ENCODE results near the gene SKI. TPM values are rescaled to one million over a fixed set of nuclear protein-coding genes. Genes with fewer than 3 reads are reported as not detected.

Gene SKI
- total RNA-seq, 1 donor from 2014 or later = 15.5 TPM

DNA sequence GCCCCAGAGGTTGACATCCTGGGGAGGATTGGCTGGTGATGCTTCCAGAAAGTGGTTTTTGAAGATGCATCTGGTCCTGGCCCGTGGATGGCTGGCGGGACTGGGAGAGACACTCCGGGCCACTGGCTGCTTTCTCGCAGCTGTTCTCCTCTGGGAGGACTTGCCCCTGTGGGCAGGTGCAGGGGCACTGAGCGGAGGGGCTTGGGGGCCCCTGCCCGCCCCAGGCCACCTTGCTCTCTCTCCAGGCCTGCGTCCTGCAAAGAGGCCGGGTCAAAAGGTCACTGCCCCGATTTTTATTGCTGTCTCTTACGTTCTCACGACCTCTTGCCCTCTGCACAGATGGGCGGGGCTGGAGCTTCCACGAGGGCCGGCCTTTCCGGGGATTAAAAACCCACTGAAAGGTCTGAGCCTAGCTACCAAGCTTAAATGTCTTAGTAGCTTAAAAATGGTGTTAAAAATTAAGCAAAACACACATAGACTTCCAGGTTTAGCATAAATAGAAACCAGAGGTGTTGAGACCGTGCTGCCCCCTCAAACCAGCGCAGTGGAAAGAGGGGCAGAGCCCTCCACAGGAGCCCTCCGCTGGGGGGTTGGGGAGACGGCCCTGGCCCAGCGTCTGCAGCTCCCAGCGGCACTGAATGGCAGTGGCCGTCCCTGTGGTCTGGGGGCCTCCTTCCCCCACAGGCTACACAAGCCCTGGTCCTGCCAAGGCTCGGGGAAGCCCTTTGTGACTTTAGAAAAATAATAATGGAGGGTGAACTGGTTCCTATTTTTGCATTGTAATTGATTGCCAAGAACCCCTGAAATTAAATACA lies 43.9 kb downstream of the SKI start:
- FAIRE-seq = no peak
- DNase-seq (ENCODE audit: low spot score in 2 of 2) = no peak

DNA sequence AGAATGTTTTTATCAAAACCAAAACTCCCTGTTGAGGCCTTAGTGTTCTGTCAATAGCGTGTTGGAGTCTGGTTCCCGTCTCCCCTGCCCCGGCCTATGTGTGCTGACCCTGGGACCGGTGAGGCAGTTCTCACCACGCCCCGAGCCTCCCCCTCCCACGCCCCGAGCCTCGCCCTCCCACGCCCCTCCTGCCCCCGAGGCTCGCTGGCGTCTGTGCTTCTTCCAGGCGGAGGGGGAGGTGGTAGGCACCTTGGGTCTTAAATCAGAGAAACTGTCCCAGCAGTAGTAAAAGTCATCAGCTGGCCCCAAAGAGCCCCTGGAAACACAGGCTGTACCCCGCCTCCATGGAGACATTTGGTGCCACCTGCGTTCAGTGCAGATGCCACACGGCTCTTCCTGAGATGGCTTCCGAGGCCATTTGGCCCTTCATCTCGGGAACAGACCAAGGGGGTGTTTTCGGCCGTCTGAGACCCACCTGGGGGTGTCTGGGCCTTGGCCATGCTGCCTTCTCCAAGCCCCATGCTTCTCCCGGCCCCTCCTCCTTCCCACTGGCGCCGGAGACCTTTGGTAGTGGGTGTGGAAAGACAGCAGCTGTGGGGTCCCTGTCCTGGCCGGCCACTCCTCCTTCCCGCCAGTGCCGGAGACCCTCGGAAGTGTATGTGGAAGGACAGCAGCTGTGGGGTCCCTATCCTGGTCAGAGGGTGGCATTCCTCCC lies 44.7 kb downstream of the SKI start:
- DNase-seq (ENCODE audit: low spot score in 2 of 2) (no peak), FAIRE-seq (no peak)

DNA sequence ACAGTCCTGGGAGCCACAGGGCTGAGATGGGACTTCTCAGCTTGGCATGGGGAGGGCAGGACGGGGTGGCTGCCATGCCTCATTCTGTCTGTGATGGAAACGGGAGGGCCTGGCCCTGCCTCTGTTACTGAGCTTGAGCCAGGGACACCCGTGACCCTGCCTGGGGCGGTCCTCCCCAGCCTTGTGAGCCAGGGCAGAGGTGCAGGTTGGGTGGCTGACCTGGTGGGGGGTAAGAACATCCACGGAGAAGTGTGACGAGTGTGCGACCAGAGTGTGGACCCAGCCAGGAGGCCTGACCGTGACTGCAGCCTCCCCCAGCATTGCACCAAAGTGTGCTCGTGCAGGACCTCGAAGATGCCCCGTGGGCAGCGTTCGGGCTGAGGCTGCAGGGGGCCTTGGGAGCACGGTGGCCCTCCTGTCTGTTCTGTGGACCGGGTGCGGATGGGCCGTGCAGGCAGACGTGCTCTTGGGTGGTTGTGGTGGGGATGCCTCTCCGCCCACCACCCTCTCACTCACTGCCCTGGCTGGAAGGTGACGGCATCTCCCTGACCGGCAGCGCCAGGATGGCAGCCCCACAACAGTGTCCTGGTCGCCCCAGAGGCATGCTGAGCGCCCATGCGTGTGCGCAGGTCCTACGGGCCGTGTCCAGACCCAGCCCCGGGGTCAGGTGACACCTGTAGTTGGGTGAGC lies 45.4 kb downstream of the SKI start:
- DNase-seq (ENCODE audit: low spot score in 2 of 2) (no peak), FAIRE-seq (no peak)

DNA sequence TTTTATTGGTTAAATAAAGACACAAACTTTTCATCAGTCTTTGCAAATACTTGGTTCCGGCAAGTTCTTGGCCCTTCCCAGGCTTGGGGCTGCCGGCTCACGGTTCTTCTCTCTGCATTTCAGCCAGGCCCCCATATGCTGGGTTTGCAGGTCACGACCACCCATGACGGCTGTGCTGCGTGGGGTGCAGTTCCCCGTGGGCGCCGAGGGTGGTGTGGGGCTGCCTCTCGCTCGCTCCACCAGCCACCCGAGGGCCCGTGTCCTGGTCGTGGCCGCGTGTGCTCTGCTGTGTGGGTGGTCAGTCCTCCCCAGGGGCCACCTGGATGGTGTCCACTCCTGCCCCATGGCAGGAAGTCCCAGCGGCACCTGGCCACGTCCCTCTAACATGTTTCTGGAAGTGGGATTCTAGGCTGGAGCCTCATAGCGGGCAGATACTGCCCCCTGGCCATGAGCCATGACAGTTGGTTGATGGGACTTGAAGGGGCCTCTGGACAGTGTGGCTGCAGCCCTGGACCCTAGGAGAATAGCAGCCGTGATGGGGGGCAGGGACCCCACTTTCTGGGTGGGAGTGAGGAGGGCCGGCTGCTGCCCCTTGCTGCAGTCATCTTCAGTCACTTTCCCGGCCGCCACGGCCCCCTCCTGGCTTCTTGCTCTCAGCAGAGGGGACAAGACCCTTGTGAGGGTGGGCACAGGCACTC lies 46.3 kb downstream of the SKI start:
- FAIRE-seq (no peak), DNase-seq (ENCODE audit: low spot score in 2 of 2) (no peak)

DNA sequence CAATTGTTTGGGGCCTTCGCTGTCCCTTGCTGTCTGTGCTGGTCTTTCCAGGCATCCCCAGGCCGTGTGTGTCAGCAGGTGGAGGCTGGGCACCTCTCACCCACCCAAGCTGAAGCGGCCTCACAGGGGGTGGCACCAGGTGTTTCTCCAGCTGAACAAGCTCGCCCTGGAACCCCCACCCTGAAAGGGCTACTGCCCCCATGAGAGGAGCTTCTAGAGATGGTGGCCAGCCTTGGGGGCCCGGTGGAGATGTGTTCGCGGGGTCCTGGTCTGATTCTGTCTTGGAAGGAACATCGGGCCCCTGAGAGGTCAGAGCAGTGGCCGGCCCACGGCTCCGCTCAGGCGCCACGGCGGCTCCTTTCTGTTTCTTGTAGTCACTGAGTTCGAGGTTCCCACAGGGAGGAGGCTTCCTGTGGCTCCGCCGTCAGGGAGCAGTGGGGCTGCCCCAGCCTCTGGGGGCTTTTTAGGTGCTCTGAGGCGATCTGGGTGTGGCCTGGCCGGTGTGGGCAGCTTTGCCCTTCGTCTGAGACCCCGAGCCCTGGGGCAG lies 46.9 kb downstream of the SKI start:
- DNase-seq (ENCODE audit: low spot score in 2 of 2) = no peak

DNA sequence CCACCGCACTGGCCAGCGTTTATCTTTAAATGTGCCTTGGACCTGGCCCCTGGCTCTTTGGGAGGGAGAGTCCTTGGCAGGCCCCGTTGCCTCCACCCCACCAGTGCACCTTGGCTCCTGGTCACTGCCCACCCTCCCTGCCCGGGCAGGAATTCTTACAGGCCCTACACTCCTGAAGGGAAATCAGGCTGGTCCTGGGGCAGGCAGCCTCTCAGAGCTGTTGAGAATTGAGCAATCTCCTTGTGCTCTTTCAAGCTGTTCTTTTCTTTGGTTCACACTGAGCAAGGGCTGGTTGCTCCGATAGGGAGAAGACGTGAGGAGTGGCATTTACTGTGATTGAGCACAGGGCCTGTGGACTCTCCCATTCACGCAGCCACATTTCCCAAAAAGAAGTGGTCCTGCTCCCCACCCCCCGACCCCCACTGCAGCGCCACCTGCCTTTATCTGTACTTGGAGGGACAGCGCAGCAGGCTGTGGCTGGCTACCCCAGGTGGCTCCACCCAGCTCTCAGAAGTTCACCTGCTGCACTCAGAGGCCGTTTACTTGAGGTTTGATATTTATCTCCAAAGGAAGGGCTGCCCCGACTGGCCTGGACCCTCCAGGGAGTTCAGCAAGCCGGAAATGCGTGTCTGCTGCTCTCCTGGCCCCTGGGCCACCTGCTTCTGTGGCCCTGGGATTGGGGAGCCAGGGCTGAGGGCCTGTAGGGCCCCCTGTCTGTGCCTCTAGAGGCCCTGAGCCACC lies 47.8 kb downstream of the SKI start:
- FAIRE-seq (no peak), DNase-seq (ENCODE audit: low spot score in 2 of 2) (no peak)

More for the DNA sequence above, 46.9 kb downstream of the SKI start:
- no peak for FAIRE-seq

DNA sequence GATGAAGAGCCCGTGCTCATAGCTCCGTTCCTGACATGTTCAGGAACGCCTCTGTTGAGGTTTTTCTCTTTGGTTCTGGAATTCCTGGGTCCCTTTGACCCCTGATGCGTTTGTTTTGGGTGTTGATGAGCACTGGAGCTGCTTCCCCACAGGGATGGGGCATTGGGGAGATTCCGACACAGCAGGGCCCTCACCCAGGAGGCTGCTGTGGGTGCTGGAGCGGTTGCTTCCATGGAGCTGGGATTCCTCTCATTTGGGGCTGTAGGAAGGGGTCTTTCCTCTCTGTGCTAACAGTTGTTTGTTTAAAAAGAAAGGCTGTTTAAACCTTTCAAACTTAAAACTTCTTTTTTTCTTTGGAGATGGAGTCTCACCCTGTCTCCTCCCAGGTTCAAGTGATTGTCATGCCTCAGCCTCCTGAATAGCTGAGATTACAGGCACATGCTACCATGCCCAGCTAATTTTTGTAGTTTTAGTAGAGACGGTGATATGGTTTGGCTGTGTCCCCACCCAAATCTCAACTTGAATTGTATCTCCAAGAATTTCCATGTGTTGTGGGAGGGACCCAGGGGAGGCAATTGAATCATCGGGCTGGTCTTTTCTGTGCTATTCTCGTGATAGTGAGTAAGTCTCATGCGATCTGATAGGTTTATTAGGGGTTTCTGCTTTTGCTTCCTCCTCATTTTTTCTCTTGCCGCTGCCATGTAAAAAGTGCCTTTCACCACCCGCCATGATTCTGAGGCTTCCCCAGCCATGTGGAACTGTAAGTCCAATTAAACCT lies 48.9 kb downstream of the SKI start:
- DNase-seq (ENCODE audit: low spot score in 2 of 2) (no peak), FAIRE-seq (no peak)

DNA sequence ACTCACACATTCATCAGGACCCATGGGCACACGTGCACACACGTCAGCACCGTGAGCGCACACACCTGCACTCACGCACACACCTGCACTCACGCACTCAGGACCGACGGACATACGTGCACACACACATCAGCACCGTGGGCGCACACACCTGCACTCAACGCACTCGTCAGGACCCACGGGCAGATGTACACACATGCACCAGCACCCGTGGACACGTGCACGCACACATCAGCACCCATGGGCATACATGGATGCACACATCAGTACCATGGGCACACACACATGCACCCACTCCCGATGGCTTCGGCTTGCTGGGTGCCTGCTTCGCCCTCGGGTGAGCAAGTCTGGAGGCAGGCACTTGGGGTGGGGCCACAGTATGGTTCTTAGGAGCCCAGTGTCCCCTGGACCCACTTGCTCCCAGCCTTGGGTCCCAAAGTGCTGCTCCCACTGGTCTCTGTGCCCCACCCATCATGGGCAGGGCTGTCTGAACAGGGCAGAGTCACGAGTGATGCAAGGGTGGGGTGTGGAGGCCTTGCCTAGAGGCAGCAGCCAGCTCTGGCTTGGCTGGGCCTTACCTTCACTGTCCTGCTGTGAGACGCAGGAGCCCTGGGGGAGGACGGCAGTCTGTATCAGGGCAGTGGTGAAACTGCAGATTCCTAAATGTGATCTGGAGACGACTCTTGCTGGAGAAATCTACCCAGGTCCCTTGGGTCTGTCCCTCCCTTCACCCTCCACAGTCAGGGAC lies 49.8 kb downstream of the SKI start:
- DNase-seq (ENCODE audit: low spot score in 2 of 2) (no peak), FAIRE-seq (no peak)

DNA sequence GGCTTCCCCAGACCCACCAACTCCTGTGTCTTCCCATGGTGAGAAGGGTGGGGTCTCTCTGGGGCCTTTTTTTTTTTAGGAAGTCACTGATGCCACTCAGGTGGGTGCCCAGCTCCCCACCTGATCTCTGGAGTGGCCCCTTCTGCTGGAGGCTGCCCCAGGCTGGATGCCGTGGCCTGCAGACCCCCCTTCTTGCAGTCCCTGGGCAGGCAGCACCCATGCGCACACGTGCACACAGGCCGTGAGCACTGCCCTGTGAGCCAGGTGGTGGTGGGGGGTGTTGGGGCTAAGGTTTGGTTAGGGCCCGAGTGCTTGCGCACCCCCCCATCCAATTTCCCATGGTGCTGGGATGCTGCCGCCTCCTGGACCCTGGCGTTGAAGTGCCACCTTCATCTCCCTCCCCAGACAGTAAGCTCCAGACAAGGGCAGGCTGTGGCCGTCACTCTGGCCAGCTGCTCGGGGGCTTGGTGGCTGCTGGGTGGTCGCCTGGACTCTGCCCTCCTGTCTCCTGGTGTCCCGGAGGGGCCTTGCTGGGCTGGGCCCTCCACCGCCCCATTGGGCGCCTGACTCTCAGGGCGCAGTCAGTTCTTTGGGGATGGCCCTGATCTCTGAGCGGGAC lies 50.6 kb downstream of the SKI start:
- FAIRE-seq (no peak), DNase-seq (ENCODE audit: low spot score in 2 of 2) (no peak)

DNA sequence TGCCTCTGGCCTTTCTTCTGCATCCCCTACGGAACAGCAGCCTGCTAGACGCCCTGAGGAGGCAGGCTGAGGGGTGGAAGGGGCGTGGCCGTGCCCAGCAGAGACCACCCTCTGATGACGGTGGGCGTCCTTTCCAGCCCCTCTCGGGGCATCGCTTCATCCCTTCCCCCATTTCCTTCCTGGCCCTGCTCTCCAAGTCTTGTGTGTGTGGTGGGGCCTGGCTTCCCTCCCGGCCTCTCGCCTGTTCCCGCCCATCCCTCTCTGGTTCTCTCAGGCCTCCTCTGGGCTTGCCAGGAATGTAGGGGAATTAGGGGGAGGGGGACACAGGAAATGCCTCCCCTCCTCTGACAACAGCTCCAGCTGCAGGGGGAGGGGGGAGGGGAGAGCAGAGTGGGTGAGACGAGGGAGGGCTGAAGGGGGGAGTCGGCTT lies 51.1 kb downstream of the SKI start:
- FAIRE-seq (no peak), DNase-seq (ENCODE audit: low spot score in 2 of 2) (no peak)

DNA sequence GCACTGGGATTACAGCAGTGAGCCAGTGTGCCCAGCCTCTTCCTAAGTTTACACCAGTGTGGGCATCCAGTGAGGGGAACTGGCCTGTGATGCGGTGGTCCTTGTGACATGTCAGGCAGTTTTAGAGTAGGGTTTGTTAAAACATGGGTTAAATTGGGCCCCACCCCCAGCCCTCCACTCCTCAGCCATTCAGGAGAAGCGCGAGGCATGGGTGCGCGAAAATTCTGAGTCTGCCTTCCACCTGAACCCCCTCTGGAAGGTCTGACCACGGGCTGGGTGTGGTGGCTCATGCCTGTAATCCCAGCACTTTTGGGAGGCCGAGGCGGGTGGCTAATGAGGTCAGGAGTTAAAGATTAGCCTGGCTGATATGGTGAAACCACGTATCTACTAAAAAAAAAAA lies 51.7 kb downstream of the SKI start:
- no peak for FAIRE-seq

DNA sequence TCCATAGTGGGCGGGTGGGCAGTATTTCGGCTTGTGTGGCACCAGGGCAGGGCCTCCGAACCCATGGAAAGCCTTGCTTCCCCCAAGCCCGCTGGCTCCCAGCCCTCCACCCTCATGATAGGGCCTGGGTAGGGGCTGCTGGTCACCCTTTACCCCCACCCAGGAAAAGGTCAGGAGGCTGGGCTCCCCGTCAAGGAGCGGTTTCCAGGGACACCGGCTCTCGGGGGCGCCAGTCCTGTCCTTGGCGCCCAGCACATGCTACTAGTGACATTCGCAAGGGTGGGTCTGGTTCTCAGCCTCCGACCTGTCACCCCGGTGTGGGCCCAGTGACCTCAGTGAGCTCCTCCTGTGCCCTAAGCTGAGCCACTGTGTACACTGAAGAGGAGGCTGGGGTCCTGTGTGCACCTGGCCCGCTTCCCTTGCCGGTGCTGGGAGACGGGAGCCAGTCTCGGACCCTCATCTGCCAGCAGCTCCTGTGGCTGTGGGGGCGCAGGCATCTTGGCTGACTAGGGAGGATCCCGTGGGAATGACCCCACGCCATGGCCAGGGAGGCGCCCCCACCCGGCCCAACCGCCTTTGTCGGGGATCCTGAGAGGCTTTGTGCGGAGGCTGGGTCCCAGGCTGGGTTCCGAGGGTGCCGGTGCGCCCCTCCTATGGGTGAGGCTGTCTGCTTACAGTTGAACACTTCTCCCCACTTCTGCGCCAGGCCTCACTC lies 54.6 kb downstream of the SKI start:
- no peak for DNase-seq (ENCODE audit: low spot score in 2 of 2)
- no peak for FAIRE-seq

More for the DNA sequence above, 51.7 kb downstream of the SKI start:
- DNase-seq (ENCODE audit: low spot score in 2 of 2) = no peak

DNA sequence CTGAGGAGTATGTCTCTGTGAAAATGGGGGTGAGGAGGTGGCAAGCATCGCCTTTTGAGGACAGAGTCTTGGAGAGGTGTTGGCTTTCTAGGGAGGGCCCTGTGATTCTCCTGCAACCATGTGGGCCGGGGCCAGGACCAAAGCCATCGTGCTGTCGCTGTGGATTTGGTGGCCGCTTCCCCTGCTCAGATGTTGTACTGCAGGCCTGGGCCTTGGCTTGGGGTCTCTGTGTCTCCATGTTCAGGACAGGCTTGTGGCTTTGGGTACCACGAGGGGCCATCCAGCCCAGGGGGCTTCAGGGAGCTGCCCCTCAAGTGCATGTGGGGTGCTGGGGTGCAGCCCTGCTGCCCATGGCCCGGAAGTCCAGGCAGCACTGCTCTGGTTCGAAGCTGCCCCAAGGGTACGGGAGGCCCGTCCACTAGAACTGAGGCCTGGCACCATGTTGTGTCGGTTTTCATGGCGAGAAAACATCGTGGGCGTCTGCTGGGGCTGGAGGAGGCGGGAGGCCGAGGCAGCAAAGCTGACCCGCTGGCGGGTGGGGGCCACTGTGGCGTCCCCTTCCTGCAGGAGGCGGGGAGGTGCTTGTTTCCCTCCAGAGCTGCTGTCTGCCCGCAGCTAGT lies 55.4 kb downstream of the SKI start:
- DNase-seq (ENCODE audit: low spot score in 2 of 2) (no peak), FAIRE-seq (no peak)

DNA sequence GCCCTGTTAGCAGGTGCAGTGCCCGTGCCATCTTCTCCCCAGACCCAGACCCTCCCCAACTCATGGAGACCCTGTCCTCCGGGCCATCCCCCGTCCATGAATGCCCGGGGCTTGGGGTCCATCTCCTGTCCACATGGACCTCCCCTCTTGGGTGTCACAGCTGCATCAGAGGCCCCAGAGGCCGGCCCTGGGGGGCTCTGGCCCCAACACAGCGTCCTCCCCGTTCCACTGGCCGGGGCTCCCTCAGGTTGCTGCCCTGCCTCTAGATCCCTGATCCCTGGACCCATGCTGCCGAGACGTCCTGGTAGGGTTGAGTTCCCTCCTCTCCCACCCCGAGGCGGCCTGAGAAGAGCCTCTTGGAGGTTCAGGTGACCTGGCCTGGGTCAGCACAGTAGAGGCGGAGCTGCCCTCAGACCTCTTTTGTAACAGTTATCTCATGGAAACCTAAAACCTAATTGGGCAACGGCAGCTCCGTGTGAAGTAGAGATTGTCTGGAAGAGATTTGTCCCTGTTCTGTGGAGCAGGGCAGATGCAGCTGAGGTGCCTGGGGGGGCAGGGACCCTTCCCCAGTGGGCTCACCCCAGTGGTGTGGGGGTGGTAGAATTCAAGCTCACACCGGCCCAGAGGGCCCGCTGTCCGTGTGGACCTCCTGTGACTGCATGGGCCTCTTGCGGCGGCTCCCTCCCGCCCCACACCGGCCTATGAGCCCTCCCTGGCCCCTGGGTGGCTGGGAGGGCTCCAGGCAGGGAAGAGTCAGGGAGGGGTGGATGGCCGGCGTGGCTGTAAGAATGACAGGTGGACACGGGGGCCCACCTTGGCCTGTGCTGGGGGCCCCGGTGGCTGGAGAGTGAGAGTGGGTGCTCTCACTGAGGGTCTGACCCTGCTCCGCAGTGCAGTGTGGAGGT lies 56.1 kb downstream of the SKI start:
- FAIRE-seq (no peak), DNase-seq (ENCODE audit: low spot score in 2 of 2) (no peak)

DNA sequence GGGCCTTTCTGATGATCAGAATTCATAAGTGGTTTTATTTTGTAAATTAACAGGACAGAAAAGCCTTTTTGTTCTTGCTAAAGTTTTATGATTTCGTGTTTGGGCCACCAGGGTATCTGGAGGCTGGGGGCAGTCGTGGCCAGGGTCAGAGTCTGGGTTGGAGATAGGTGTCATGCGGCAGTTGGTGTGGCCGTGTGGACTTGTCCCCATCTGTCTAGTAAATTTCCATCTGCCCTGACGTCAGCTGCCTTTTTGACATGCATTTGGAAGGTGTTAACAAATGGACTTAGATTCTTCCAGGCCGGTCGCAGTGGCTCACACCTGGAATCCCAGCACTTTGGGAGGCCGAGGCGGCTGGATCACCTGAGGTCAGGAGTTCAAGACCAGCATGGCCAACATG lies 56.8 kb downstream of the SKI start:
- FAIRE-seq = no peak

DNA sequence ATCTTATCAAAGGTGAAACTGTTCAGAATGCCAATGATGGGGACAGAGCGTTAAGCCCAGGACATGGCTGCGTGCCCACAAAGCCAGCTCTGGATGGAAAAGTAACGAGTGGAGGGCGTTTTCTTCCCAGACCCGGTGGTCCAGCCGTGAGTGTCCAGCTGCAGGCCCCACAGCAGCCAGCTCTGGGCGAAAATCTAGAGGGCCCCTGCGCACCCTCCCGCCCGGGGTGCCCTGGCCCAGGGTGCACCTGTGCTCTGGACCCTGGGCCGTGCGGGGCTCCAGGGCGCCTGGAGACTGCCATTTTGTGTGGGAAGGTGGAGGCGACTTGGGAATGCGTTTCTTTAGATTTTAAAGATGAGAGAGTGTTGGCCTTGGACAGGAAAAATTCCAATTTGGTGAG lies 58.8 kb downstream of the SKI start:
- no peak for DNase-seq (ENCODE audit: low spot score in 2 of 2)
- FAIRE-seq = no peak

More for the DNA sequence above, 56.8 kb downstream of the SKI start:
- DNase-seq (ENCODE audit: low spot score in 2 of 2) = no peak
